ENCODE results near the gene SKP1. TPM values are rescaled to one million over a fixed set of nuclear protein-coding genes. Genes with fewer than 3 reads are reported as not detected.
"Not testable (repeated sequence)": the region's sequence is repeated elsewhere in the genome, so short reads cannot be mapped to it uniquely, and the experiment has no call there.

Gene SKP1
- total and polyA plus RNA-seq, 5 donors from 2014 or later, result 310 to 1,272 (median 1,236) TPM

DNA sequence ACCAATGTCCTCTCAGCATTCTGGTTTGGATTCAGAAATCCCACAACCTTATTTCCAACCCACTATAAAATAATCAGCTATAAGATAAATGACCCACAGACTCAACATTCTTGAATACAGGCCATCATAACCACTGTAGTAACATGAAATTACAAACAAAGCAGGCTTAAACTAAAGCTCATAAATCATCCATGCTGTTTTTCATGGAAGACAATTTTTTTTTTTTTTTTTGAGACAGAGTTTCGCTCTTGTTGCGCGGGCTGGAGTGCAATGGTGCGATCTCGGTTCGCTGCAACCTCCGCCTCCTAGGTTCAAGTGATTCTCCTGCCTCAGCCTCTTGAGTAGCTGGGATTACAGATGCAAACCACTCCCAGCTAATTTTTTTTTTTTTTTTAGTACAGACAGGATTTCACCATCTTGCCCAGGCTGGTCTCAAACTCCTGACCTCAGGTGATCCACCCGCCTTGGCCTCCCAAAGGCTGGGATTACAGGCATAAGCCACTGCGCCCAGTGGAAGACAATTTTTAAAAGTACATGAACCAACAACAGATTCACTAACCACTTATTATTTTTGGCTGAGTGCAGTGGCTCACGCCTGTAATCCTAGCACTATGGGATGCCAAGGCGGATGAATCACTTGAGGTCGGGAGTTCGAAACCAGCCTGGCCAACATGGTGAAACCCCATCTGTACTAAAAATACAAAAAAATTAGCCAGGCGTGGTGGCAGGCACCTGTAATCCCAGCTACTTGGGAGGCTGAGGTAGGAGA, 34.7 kb upstream of the SKP1 start:
- H3K4me1 Mint-ChIP-seq, result peaks cover 41 to 79% (median 58%) of the 10 kb centered on the region in 4 donors
- ATAC-seq (ENCODE audit: low read depth in 2 of 2); H3K27ac ChIP-seq (ENCODE audit: insufficient read depth, low read length, poor library complexity, severe bottlenecking); H3K27me3 ChIP-seq (ENCODE audit: control insufficient read depth, insufficient read depth, low read length); H3K36me3 ChIP-seq (ENCODE audit: control insufficient read depth, insufficient read depth, low read length); H3K9me3 Mint-ChIP-seq; H3K4me3 ChIP-seq (ENCODE audit: low read depth, low read length); H3K27me3 Mint-ChIP-seq; DNase-seq; H3K9me3 ChIP-seq (ENCODE audit: control insufficient read depth in 2 of 2, low read length in 2 of 2); H3K36me3 Mint-ChIP-seq: not testable (repeated sequence)
- H3K4me3 Mint-ChIP-seq, result peak overlapping the region in 3 of 4 donors; percentile 53 to 78 (median 64)
- peak overlapping the region in 1 of 3 donors; percentile 75 for H3K27ac Mint-ChIP-seq
- H3K4me1 ChIP-seq (ENCODE audit: control insufficient read depth, insufficient read depth, low read length, poor library complexity, severe bottlenecking), result peaks cover 59% of the 10 kb centered on the region

DNA sequence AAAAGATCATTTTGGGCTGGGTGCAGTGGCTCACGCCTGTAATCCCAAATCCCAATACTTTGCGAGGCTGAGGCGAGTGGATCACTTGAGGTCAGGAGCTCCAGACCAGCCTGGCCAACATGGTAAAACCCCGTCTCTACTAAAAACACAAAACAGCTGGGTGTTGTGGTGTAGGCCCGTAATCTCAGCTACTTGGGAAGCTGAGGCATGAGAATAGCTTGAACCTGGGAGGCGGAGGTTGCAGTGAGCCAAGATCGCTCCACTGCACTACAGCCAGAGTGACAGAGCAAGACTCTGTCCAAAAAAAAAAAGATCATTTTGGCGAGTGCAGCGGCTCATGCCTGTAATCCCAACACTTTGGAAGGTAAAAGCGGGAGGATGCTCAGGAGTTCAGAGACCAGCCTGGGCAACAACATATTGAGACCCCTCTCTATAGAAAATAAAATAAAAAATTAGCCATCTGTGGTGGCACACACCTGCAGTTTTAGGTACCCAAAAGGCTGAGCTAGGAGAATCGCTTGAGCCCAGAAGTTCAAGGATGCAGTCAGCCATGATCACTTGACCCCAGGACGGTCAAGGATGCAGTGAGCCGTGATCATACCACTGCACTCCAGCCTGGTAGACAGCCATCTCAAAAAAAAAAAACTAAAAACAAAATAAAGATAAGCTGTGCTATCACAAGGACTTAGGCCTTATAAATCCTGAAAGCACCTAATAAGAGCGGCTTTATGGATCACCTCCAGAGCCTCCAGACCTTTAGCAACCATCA, 32.9 kb upstream of the SKP1 start:
- DNase-seq (no peak), ATAC-seq (ENCODE audit: low read depth in 2 of 2) (no peak)
- H3K27ac ChIP-seq (ENCODE audit: insufficient read depth, low read length, poor library complexity, severe bottlenecking), result no peak overlapping the region
- no peaks in the 10 kb centered on the region for H3K27me3 Mint-ChIP-seq
- peak overlapping the region; percentile 17 to 74 (median 62) for H3K27ac Mint-ChIP-seq
- peak overlapping the region; percentile 13 for H3K4me3 ChIP-seq (ENCODE audit: low read depth, low read length)
- peaks cover 47% of the 10 kb centered on the region for H3K4me1 ChIP-seq (ENCODE audit: control insufficient read depth, insufficient read depth, low read length, poor library complexity, severe bottlenecking)
- no peaks in the 10 kb centered on the region for H3K27me3 ChIP-seq (ENCODE audit: control insufficient read depth, insufficient read depth, low read length)
- H3K36me3 Mint-ChIP-seq, result peaks cover 7% of the 10 kb centered on the region
- H3K36me3 ChIP-seq (ENCODE audit: control insufficient read depth, insufficient read depth, low read length), result peaks cover 19% of the 10 kb centered on the region
- H3K4me1 Mint-ChIP-seq, result peaks cover 41 to 76% (median 59%) of the 10 kb centered on the region in 4 donors
- no peaks in the 10 kb centered on the region for H3K9me3 ChIP-seq (ENCODE audit: control insufficient read depth in 2 of 2, low read length in 2 of 2)
- peak overlapping the region; percentile 33 to 87 (median 52) for H3K4me3 Mint-ChIP-seq
- H3K9me3 Mint-ChIP-seq, result no peaks in the 10 kb centered on the region

DNA sequence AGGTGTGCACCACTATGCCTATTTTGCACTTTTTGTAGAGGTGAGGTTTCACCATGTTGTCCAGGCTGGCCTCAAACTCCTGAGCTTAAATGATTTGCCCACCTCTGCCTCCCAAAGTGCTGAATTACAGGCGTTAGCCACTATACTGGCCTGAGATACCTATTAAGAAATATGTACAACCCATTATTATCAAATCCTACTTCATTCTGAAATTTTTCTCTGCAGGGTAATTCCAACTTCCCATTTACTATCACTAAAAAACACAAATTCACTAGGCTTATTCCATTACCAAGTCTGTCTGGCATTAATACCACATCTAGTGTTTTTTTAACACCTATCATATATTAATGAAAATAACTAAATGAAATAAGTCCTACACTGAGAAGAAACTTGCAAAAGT, 30.9 kb upstream of the SKP1 start:
- no peaks in the 10 kb centered on the region for H3K9me3 ChIP-seq (ENCODE audit: control insufficient read depth in 2 of 2, low read length in 2 of 2)
- Mint-ChIP-seq H3K36me3 (peaks cover 22% of the 10 kb centered on the region), H3K4me3 (no peak overlapping the region), H3K27me3 (no peaks in the 10 kb centered on the region), H3K27ac (no peak overlapping the region), H3K4me1 (peaks cover 35 to 62% (median 49%) of the 10 kb centered on the region in 4 donors), H3K9me3 (no peaks in the 10 kb centered on the region)
- H3K27me3 ChIP-seq (ENCODE audit: control insufficient read depth, insufficient read depth, low read length), result no peaks in the 10 kb centered on the region
- H3K4me3 ChIP-seq (ENCODE audit: low read depth, low read length), result peak overlapping the region; percentile 22
- ATAC-seq (ENCODE audit: low read depth in 2 of 2) (no peak), DNase-seq (no peak)
- peak overlapping the region; percentile 28 for H3K27ac ChIP-seq (ENCODE audit: insufficient read depth, low read length, poor library complexity, severe bottlenecking)
- H3K4me1 ChIP-seq (ENCODE audit: control insufficient read depth, insufficient read depth, low read length, poor library complexity, severe bottlenecking), result peaks cover 32% of the 10 kb centered on the region
- H3K36me3 ChIP-seq (ENCODE audit: control insufficient read depth, insufficient read depth, low read length), result peaks cover 32% of the 10 kb centered on the region

DNA sequence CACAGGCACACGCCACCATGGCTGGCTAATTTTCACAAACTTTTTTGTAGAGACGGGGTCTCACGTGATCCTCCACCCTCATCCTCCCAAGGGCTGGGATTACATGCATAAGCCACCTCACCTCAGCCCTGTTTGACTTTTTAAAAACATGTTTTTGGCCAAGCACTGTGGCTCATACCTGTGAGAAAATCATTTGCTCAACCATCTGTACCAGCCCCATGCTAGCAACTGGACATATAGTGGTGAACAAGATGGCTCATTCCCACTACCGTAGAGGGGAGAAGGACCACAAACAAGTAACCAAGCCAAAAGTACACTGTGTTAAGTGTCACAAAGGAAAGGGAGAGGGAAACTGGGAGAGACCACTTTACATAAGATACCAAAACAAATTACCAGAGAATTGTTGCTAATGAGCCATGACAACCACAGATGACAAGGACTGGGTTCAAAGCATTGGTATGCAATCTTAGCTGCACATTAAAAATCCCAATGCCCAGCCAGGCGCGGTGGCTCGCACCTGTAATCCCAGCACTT, 29.9 kb upstream of the SKP1 start:
- no peak for DNase-seq
- ATAC-seq (ENCODE audit: low read depth in 2 of 2), result no peak
- H3K27me3 ChIP-seq (ENCODE audit: control insufficient read depth, insufficient read depth, low read length), result no peaks in the 10 kb centered on the region
- no peak overlapping the region for H3K27ac ChIP-seq (ENCODE audit: insufficient read depth, low read length, poor library complexity, severe bottlenecking)
- peaks cover 42% of the 10 kb centered on the region for H3K36me3 ChIP-seq (ENCODE audit: control insufficient read depth, insufficient read depth, low read length)
- Mint-ChIP-seq H3K4me1 (peaks cover 35 to 54% (median 44%) of the 10 kb centered on the region in 4 donors), H3K9me3 (no peaks in the 10 kb centered on the region), H3K27me3 (no peaks in the 10 kb centered on the region), H3K36me3 (peaks cover 26% of the 10 kb centered on the region), H3K4me3 (no peak overlapping the region), H3K27ac (no peak overlapping the region)
- H3K4me1 ChIP-seq (ENCODE audit: control insufficient read depth, insufficient read depth, low read length, poor library complexity, severe bottlenecking), result peaks cover 24% of the 10 kb centered on the region
- no peaks in the 10 kb centered on the region for H3K9me3 ChIP-seq (ENCODE audit: control insufficient read depth in 2 of 2, low read length in 2 of 2)
- H3K4me3 ChIP-seq (ENCODE audit: low read depth, low read length), result no peak overlapping the region

DNA sequence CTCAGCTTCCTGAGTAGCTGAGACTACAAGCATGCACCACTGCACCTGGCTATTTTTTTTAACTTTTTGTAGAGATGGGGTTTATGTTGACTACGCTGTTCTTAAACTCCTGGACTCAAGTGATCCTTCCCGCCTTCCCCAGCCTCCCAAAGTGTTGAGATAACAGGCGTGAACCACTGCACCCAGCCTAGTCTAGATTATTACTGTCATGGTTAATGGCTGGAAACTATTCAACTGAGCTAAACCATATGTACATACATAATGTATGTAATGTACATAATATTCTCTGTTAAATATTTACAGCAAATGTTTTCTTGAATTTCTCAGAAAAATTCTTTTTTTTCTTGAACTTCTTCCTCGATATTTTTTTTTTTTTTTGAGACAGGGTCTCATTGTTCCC, 27.8 kb upstream of the SKP1 start:
- peaks cover 33 to 40% (median 38%) of the 10 kb centered on the region in 4 donors for H3K4me1 Mint-ChIP-seq
- H3K36me3 Mint-ChIP-seq, result peaks cover 36% of the 10 kb centered on the region
- no peaks in the 10 kb centered on the region for H3K9me3 Mint-ChIP-seq
- peak overlapping the region in 1 of 3 donors; percentile 42 for H3K27ac Mint-ChIP-seq
- no peaks in the 10 kb centered on the region for H3K27me3 Mint-ChIP-seq
- no peaks in the 10 kb centered on the region for H3K9me3 ChIP-seq (ENCODE audit: control insufficient read depth in 2 of 2, low read length in 2 of 2)
- no peak overlapping the region for H3K4me3 ChIP-seq (ENCODE audit: low read depth, low read length)
- peaks cover 9% of the 10 kb centered on the region for H3K4me1 ChIP-seq (ENCODE audit: control insufficient read depth, insufficient read depth, low read length, poor library complexity, severe bottlenecking)
- DNase-seq (no peak), ATAC-seq (ENCODE audit: low read depth in 2 of 2) (no peak)
- no peak overlapping the region for H3K4me3 Mint-ChIP-seq
- peaks cover 63% of the 10 kb centered on the region for H3K36me3 ChIP-seq (ENCODE audit: control insufficient read depth, insufficient read depth, low read length)
- H3K27ac ChIP-seq (ENCODE audit: insufficient read depth, low read length, poor library complexity, severe bottlenecking), result no peak overlapping the region
- no peaks in the 10 kb centered on the region for H3K27me3 ChIP-seq (ENCODE audit: control insufficient read depth, insufficient read depth, low read length)

DNA sequence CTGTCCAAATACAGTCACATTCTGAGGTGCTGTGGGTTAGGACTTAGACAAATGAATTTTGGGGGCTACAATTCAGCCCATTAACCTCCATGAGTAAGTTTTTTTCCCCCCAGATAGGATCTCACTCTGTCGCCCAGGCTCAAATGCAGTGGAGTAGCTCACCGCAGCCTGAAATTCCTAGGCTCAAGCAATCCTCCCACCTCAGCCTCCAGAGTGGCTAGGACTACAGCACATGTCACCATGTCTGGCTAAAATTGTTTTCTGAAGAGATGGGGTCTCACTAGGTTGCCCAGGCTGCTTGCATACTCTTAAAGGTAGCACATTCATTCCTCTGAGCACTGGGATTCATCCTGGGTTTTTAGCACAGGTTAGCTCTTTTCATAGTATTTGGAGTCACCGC, 26.9 kb upstream of the SKP1 start:
- H3K9me3 Mint-ChIP-seq, result no peaks in the 10 kb centered on the region
- Histone ChIP-seq H3K9me3 (ENCODE audit: control insufficient read depth in 2 of 2, low read length in 2 of 2) (no peaks in the 10 kb centered on the region), H3K4me1 (ENCODE audit: control insufficient read depth, insufficient read depth, low read length, poor library complexity, severe bottlenecking) (peaks cover 9% of the 10 kb centered on the region), H3K36me3 (ENCODE audit: control insufficient read depth, insufficient read depth, low read length) (peaks cover 72% of the 10 kb centered on the region), H3K27me3 (ENCODE audit: control insufficient read depth, insufficient read depth, low read length) (no peaks in the 10 kb centered on the region), H3K4me3 (ENCODE audit: low read depth, low read length) (no peak overlapping the region), H3K27ac (ENCODE audit: insufficient read depth, low read length, poor library complexity, severe bottlenecking) (no peak overlapping the region)
- H3K4me1 Mint-ChIP-seq, result peaks cover 24 to 32% (median 30%) of the 10 kb centered on the region in 4 donors
- ATAC-seq (ENCODE audit: low read depth in 2 of 2) (no peak), DNase-seq (no peak)
- peaks cover 45% of the 10 kb centered on the region for H3K36me3 Mint-ChIP-seq
- no peaks in the 10 kb centered on the region for H3K27me3 Mint-ChIP-seq
- no peak overlapping the region for H3K4me3 Mint-ChIP-seq
- H3K27ac Mint-ChIP-seq, result no peak overlapping the region

DNA sequence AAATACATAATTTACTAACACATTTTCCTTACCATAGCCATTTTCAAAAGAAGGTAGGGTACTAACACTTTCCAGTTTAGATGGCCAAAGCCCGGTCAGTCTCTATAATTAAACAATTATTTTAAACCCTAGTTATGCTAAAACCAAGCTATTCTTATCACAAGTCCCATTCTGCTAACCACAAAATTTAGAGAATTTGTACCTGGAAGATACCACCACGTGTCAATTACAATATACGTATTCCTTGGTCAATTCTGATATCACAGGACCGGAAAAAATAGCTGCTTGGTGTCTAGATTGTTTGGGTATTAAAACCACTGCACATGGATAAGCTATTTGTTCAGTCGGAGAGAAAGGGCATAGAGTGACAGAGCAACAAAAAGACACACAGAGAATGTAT, 18.9 kb upstream of the SKP1 start:
- no peaks in the 10 kb centered on the region for H3K9me3 ChIP-seq (ENCODE audit: control insufficient read depth in 2 of 2, low read length in 2 of 2)
- Mint-ChIP-seq H3K4me3 (no peak overlapping the region), H3K36me3 (peaks cover 32% of the 10 kb centered on the region), H3K27me3 (no peaks in the 10 kb centered on the region), H3K27ac (no peak overlapping the region), H3K9me3 (no peaks in the 10 kb centered on the region), H3K4me1 (peaks cover 0 to 20% (median 10%) of the 10 kb centered on the region in 4 donors)
- ATAC-seq (ENCODE audit: low read depth in 2 of 2) (no peak), DNase-seq (no peak)
- no peaks in the 10 kb centered on the region for H3K4me1 ChIP-seq (ENCODE audit: control insufficient read depth, insufficient read depth, low read length, poor library complexity, severe bottlenecking)
- H3K4me3 ChIP-seq (ENCODE audit: low read depth, low read length), result no peak overlapping the region
- H3K27ac ChIP-seq (ENCODE audit: insufficient read depth, low read length, poor library complexity, severe bottlenecking), result no peak overlapping the region
- no peaks in the 10 kb centered on the region for H3K27me3 ChIP-seq (ENCODE audit: control insufficient read depth, insufficient read depth, low read length)
- peaks cover 45% of the 10 kb centered on the region for H3K36me3 ChIP-seq (ENCODE audit: control insufficient read depth, insufficient read depth, low read length)
